RKO (cell line): ENCODE data around the gene SLC6A15.
A peak's percentile ranks its signal among the peaks of the same experiment; 100 is the strongest.

Source experiments
- DNase-seq: peaks from one replicate; pipeline ENCODE4 v3.0.0-alpha.2; 2016; ENCODE audit warnings: low spot score

SLC6A15 gene

GRCh38 chr12:84874125-84874824, 38.3 kb downstream of the SLC6A15 start:
- DNase-seq, result peak; percentile 77

DNA sequence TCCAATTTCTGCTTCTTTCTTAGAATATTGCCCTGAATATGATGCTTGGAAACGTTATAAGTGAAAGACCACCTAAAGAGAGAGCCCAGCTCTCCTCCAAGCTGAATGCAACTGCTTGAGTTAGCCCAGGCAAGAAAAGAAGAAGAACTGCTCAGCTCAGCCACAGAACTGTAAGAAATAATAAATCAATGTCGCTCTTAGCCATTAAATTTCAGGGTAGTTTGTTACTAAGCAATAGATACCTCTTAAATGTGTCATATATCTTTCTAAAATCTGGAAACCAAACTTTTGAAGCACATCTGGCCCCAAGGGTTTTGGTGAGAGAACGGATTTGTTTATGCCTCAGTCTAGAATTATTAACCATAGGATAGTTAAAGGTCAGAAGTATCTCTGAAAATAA, 50.4 kb downstream of the SLC6A15 start:
- DNase-seq, result no peak

GRCh38 chr12:84860718-84861117, 51.9 kb downstream of the SLC6A15 start:
- DNase-seq, result no peak

- no peak for DNase-seq
Measured at GRCh38 chr12:84858796-84859195, 53.8 kb downstream of the SLC6A15 start.

DNA sequence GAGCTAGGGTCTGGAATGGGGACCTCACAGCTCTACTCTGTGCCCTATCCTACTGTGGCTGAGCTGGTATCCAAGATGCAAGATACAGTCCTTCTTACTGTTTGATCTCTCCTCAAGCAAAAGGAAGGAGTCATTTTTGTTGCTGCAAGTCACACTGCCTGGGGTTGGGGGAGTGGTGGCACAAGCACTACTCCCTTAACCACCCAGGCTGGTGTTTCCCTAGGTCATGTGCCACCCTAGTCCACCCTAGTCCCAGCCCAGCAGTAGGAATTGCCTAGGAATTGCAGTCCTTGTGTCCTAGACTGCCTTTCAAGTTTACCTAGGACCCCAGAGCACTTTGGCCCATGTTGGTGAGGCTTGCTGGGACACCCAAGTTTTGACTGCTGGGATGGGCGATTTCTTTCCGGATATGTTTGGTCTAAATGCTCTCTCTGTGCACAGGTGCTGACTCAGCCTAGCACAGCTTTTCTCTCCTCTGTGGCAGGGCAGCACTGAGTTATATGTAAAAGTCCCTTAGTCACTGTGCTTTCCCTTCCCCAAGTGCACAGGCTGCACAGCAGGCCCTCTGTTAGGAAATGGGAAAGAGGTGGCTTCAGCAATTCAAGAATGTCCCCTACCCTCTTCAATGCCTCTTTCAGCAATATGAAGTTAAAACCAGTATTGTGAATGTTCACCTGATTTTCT, 54.9 kb downstream of the SLC6A15 start:
- DNase-seq, result no peak

DNA sequence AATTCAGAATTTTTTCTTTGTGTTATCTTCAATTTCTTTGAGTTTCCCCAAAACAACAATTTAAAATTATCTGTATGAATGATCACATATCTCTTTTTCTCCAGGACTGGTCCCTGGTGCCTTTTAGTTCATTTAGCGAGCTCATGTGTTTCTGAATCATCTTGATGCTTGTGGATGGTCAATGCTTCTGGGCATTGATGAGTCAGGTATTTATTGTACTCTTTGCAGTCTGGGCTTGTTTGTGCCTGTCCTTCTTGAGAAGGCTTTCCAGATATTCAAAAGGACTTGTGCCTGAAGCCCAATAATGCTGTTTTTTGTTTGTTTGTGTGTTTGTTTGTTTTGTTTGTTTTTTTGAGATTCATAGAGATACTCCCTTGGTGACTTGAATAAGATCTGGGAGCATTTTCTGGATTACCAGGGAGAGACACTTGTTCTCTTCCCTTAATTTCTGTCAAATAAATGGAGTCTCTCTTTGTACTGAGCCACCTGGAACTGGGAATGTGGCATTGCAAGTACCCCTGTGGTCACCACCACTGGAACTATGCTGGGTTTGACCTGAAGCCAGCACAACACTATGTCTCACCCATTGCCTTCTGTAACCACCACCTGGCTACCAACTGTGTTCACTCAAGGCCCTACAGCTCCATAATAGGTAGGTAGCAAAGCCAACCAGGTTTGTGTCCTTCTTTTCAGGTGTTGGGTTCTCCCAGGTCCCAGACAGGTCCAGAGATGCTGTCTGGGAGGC, 56.3 kb downstream of the SLC6A15 start:
- no peak for DNase-seq

DNA sequence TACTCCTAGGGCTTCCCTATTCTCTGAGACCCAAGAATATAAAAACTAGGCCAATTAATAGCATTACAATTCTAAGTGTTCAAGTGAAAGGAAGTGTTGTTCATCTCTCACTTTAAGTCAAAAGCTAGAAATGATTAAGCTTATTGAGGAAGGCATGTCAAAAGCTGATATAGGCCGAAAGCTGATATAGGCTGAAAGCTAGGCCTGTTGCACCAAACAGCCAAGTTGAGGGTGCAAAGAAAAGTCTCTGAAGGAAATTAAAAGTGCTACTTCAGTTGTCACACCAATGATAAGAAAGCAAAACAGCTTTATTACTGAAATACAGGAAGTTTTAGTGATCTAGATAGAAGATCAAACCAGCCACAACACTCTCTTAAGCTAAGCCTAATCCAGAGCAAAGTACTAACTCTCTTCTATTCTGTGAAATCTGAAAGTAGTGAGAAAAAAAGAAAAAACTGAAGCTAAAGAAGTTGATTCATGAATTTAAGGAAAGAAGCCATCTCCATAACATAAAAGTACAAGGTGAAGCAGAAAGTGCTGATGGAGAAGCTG, 68.9 kb downstream of the SLC6A15 start:
- DNase-seq, result no peak

- DNase-seq, result peak; percentile 73
Measured at GRCh38 chr12:84842406-84843013, 70.1 kb downstream of the SLC6A15 start.

- no peak for DNase-seq
Measured at GRCh38 chr12:84841591-84841990, 71.0 kb downstream of the SLC6A15 start.

- DNase-seq, result no peak
Measured at GRCh38 chr12:84840356-84840755, 72.2 kb downstream of the SLC6A15 start.

DNA sequence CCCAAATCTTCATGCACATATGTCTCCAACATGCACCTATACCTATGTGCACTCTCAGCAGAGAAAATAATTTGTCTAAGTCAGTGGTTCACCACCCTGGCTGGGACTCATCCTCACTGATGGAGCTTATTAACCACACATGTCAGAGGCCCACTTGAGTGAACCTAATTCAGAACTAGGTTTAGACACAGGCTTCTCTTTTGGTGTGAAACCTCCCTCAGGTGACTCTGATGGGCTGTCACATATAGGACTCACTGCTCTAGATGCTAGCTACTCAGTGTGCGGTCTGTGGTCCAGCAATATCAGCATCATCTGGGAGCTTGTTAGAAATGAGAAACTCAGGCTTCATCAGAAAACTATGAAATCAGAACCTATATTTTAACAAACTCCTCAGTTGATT, 85.7 kb downstream of the SLC6A15 start:
- DNase-seq, result no peak

GRCh38 chr12:84825149-84825548, 87.5 kb downstream of the SLC6A15 start:
- no peak for DNase-seq

DNA sequence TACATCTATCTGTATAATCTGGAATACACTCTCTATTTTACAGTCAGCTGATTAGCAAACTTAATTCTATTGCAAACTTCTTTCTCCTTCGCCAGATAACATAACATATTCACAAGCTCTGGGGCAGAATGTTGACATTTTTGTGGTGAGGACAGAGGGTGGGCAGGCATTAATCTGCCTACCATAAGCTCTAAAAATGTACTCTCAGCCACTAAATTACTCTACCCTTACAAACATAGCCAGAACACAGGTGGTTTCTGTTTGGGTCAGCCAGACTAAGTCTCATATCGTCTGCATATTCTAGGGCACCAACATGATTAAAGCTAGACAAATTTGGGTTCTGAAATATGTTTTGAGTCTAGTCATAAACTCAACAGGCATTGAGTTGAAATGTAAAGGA, 90.1 kb downstream of the SLC6A15 start:
- DNase-seq, result no peak

DNA sequence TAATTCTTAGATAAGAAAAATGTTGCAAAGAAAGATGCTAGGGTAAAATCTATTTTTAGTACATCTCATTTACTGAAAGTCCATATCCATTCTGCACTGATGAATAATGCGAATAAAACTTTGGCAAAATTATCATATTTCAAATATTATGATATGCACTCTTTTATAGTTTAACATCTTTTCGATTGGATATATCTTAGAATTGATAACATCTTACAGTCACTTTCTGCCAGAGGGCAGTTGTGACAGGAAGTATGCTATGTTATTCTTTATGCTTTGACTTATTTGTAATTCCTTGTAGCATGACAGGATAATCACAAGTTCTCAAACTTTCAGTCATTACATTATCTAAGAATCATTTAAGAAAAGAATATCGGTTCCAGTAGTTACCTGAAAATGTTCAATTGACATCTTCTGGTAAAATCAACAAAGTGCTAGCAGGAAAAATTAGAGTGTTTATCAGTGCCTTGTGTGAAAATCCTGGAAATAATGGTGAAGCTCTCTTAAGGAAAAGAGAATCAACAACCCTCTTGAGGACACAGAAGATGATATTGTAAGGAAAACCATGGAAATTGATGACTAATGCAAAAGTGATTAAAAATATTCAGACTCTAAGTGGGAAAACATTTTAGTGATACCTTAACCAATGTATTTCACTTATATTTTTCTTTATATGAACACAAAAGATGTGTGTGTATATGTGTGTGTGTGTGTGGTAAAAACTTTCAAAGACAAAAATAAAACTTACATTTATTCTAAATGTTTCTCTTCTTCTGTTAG, 95.5 kb downstream of the SLC6A15 start:
- DNase-seq, result no peak

- DNase-seq, result no peak
Measured at GRCh38 chr12:84814664-84815245, 97.8 kb downstream of the SLC6A15 start.

DNA sequence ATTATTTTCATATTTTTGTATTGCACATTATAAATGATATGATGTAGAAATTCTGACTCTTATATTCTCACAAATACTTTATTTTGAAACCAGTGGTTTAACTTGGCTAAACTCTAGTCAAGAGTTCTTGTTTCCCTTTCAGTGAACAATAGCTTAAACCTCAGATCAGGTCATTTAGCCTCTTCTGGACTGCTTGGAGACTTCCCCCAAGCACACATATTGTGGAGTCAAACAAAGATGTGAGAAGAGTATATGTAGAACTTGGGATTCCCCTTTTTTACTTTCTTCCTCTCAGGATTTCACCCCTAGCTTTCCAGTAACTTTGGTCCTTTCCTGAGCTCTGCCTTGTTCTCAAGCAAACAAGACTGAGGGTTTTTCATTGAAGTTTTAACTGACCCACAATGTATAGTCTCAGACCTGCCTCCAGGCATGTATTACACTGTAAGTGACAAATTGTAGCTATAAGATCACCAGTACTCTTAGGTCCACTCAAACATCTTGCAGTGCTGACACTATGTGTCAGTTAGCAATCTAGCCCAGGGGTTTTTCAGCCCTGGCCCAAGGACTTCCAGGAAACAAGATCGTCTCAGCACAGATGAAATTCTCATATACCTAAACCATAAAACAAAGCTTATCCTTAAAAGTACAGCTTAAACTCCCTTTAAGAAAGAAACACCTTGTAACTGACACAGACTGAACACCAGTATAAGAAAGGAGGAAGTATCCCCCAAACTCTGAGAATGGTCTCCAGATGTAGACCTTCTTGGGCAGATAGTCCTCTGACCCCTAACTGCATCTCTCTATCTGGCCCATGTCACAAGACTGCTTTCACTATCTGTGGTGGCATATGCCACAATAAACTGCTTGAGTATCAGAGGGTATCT, 98.6 kb downstream of the SLC6A15 start:
- DNase-seq, result no peak

DNA sequence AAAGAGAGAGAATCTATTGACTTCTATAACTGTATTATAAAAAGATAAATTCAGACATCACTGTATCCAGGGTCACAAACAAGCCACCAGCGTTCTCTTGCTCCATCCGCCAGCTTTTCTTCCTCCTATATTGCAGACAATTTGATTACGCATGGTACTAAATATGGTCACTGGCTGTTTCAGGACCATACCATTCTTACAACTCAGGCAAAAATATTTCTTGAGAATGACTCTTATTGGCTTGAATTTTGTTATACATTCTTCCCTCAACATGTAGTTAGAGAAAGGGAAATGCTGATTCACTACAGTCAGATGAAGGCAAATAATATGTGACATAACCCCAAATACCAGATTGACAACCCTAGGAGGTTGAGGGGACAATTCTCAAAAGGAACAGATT, 101.3 kb downstream of the SLC6A15 start:
- DNase-seq, result no peak

- no peak for DNase-seq
Measured at GRCh38 chr12:84810611-84811010, 102.0 kb downstream of the SLC6A15 start.
